GM21381 (cell line): Measurements from ENCODE around the gene UGT1A5.

Experiments used
- ATAC-seq: cut with Tn5 transposase; IDR thresholded peaks from one replicate; pipeline ENCODE4 v1.9.1; 2021; ENCODE audit warnings: mild to moderate bottlenecking, moderate library complexity; ENCODE audit not compliant: unreplicated experiment

Gene UGT1A5

DNA sequence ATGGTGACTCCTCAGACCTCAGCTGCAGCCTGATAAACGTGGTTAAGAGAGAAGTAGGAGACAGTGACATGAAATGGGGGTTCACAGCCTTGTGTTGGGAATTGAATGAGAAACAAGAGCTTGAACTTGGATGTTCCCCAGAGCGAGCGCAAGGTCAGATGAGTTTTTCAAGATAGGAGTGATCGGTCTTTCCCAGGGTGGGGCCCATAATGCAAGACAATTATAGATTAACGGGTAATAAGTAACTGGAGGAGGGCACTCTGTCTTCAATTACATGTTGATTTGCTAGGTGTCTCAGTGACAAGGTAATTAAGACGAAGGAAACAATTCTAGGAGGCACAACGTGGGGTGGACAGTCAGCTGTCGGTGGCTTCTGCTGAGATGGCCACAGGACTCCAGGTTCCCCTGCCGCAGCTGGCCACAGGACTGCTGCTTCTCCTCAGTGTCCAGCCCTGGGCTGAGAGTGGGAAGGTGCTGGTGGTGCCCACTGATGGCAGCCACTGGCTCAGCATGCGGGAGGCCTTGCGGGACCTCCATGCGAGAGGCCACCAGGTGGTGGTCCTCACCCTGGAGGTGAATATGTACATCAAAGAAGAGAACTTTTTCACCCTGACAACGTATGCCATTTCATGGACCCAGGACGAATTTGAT is at the start of gene UGT1A5:
UGT1A5 (plus strand) TSS at position 297 of the 651 bp plus-strand sequence; CDS start at position 382, 85 bp downstream.
- no peak for ATAC-seq

DNA sequence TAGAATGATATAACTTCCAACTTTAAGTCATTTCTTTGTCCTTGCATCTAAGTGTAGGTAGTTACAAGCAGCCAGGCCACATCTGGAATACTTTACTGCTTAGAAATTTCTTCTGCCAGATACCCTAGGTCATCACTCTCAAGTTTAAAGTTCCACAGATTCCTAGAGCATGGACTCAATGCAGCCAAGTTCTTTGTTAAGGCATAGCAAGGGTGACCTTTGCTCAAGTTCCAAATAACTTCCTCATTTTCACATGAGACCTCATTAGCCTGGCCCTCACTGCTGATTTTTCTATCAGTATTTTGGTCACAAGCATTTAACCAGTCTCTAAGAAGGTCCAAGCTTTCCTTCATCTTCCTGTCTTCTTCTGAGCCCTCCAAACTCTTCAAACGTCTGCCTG is 48.8 kb upstream of the UGT1A5 start:
- no peak for ATAC-seq

DNA sequence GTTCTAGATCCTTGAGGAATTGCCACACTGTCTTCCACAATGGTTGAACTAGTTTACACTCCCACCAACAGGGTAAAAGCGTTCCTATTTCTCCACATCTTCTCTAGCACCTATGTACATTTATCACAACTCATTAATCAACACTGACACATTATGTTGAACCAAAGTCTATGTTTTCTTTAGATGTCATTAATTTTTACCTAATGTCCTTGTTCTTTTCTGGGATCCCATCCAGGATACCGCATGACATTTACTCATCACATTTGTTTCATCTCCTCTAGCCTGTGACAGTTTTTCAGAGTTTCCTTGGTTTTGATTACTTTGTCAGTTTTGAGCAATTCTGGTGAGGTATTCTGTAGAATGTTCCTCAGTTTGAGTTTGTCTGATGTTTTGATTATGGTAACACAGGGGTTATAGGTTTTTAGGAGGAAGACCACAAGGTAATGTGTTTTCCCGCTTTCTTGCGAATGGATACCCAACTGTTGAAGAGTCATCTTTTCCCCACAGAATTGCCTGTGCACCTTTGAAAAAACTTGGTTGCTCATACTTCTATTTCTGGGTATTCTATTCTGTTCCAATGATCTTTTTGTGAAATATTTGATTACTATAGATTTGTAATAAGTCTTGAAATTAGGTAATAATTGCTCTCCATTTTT is 44.0 kb upstream of the UGT1A5 start:
- no peak for ATAC-seq

DNA sequence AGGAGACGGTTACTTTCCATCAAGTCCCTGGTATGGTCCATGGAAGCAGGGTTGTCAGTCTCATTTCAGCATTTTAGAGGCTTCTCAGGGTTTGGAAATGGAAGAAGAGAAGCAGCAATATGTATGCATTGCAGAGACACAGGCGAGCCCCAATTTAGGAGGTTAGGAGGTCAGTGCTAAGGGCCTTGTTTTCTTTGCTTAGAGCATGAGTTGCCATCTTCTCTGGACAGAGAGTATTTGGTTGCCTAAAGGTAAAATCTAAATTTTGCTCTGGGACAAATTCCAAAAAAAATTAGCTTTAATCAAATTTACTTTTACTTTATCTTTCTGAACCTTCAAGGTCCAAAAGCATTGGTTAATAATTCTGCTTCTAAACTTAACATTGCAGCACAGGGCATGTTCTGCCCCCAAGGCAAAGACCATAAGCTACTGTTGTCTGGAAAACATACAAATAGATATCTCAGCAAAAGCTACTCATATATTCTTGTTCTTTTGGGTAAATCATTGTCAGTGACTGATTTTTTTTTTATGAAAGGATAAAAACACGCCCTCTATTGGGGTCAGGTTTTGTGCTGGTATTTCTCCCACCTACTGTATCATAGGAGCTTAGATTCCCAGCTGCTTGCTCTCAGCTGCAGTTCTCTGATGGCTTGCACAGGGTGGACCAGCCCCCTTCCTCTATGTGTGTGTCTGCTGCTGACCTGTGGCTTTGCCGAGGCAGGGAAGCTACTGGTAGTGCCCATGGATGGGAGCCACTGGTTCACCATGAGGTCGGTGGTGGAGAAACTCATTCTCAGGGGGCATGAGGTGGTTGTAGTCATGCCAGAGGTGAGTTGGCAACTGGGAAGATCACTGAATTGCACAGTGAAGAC is 41.2 kb upstream of the UGT1A5 start, which contains the start of gene UGT1A9:
UGT1A9 (plus strand) TSS at position 609 of the 872 bp plus-strand sequence; CDS start at position 646, 37 bp downstream.
- ATAC-seq = no peak

DNA sequence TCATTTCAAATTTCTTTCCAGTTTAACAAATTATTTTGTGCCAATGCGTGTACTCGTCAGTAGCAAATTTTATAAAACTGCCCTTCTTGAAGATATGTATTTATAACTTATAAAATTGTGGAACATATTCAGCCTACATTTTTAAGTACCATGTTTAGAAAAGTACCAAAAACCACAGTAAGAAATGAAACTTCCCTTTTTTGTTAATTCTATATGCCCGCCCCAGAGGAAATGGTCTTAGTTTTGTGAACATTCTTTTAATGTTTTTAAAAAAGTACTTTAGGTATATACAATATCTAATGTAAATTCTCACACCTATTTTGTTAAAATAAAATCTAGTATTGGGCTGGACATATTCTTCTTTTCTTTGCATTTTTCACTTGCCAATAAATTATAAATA is 39.8 kb upstream of the UGT1A5 start:
- ATAC-seq = no peak

DNA sequence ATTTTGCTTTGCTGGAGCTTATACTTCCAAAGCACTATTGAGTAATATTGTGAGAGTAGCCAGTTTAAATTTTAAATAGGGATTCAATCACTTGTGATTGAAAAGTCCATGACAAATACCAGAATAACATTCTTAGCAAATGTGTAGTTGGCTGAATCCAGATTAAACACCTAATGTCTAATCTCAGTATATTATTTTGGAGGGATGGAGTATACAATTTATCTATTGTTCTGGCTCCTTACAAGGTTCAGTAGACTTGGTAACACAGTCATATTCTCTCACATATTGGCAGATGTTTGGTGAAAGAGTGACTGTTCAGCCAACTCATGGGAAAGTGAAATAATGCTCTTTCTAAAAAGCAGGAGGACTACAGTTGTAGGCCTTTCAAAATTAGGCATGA is 38.8 kb upstream of the UGT1A5 start:
- ATAC-seq = no peak

DNA sequence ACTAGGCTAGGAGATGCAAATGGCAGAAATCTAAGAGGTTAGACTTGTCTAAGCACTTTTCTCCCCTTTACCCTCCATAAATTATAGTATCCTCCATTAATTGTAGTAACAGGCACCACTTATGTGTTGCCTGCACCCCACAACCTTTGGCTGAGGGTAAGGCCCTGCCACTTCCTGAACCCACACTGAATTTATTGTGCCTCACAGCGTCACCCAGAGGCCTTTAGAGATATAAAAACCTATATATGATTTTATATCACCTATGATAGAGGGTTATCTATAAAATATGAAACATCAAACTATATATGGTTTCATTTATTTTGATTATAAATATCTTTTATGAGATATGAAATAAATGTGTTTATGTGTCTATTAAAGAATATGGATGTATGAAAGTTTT is 38.4 kb upstream of the UGT1A5 start:
- ATAC-seq = no peak

DNA sequence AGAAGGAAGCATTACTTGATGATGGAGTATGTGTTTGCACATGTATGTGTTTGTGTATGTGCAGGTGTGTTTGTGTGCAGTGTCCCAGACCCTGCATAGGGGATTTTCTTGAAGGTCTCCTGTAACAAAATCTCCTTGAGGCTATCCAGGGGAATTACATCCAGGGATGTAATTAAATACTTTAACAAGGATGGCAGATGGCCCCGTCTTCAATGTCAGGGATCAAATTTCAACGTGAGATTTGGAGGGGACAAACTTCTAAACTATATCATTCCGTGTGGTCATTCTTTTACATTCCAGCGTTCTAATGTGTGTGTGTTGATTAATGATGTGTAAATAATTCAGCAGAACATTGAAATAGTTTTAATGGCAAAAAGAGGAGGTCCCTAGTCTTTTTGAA is 37.7 kb upstream of the UGT1A5 start:
- no peak for ATAC-seq

DNA sequence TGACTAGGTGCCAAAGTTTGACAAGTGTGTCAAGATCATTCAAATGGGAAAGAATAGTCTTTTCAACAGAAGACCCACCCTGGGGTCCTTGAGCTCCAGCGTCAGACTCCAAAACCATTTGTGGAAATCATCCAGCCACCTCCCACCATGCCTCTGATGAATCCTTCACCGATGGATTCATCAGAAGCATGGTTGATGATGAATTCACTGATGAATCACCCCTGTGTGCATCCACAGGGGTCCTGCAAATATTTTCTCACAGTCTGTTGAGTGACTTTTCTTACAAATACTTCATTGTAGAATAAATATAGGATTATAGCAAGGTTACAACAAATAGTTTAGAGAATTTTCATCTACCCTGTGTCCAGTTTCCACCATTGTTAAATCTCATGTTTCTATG is 36.7 kb upstream of the UGT1A5 start:
- ATAC-seq = no peak

DNA sequence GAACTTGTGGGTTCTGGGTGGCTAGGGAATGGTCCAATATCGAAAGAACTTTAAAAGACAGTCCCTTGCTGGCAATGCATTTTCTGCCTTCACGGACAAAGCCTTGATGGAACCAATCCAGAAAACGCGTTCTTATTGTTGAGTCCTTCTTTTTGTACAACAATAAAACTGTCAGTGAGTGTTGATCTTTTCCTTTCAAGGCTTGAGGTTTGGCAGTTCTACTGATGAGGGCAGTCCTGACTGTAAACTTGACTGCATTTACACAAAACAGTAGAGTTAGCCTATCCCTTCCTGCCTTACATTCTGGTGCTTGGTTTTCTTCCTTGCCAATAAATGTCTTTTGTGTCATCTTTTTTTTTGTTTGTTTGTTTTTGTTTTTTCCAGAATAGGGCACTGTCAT is 33.5 kb upstream of the UGT1A5 start:
- no peak for ATAC-seq

DNA sequence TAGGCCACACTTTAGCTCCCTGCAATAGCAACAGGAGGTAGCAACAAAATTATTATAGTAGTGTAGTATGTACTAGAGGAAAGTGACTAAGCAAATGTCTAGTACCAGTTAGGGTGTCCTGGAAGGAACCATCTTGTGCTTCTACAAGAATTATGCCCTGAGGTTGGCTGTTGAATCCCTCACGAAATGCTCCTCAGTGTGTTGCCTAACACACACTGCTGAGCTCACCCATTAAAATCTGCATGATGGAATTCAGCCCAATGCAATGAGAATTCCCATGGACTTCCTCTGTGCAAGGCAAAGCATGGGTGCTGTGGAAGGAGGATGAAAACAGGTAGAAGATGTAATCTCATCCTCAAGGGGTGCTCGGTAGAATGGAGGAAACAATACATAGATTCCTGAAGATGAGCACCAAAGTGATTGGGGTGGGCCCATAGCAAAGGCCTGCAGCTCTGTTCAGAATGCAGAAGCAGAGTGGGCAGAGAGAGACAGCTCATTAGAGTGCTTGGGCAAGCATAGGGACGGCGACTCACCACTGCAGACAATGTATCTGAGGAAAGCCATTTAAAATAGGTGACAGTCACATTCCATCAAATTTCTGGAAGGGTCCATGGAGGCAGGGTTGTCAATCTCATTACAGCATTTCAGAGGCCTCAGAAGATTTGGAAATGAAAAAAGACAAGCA is 32.2 kb upstream of the UGT1A5 start:
- no peak for ATAC-seq

DNA sequence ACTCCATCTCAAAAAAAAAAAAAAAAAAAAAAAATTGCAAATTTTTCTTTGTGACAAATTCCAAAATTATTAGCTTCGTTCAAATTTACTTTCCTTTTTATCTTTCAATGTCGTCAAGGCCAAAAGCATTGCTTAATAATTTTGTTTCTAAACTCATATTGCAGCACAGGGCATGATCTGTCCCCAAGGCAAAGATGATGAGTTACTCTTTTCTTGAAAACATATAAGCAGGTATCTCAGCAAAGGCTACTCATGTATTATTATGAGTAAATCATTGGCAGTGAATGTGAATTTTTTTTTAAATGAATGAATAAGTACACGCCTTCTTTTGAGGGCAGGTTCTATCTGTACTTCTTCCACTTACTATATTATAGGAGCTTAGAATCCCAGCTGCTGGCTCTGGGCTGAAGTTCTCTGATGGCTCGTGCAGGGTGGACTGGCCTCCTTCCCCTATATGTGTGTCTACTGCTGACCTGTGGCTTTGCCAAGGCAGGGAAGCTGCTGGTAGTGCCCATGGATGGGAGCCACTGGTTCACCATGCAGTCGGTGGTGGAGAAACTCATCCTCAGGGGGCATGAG is 31.1 kb upstream of the UGT1A5 start, which contains the start of gene UGT1A7:
UGT1A7 (plus strand) TSS at position 381 of the 579 bp plus-strand sequence; CDS start at position 418, 37 bp downstream.
- ATAC-seq = no peak

DNA sequence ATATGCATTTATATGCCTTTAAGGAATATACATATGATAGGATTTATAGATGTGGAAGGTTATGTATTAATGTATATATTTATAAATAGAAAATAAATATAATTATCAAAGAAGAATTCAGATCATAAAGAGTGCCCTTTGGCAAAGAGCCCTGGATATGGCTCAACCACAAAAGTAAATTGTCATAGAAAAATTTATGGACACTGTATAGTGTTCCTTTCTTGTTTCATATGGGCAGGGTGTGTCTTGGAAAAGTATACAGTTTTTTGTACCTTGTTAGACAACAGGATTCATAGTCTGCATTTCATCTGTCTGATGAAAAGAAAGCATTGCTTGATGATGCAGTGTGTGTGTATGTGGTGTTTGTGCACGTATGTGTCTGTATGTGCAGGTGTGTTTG is 28.1 kb upstream of the UGT1A5 start:
- ATAC-seq = no peak

DNA sequence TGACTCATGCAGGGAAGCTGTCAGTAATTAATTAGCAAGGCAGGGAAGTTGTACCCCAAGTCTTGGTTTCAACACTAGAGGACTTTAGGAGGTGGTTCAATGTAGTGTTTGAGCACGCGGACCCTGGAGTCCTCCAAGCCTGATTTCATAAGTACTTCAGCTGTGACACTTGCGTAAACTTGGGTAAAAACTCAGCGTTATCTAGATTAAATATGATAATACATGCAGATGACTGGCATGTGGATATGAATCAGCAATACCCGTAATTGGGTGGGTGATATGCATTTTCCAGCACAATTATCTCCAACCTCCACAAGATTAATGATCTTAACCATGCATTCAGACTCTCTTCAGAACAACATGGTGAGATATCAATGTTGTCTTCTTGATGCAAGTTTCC is 25.8 kb upstream of the UGT1A5 start:
- no peak for ATAC-seq

DNA sequence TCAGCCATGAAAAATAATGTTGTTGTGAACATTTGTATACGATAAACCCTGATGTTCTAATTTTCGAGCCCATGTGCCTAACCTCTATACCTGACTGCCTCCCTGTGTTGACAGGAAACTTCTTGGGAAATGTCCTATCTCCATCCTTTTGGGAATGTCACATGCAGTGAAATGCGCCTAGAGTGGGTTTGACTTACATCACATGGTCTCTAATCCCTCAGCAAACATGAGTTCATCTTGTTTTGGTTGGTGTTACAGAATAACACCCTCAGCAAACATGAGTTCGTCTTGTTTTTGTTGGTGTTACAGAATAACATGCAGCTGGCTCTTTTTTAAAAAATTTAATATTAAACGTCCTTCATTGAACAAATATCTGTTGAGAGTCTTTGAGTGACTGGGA is 24.4 kb upstream of the UGT1A5 start:
- ATAC-seq = no peak

DNA sequence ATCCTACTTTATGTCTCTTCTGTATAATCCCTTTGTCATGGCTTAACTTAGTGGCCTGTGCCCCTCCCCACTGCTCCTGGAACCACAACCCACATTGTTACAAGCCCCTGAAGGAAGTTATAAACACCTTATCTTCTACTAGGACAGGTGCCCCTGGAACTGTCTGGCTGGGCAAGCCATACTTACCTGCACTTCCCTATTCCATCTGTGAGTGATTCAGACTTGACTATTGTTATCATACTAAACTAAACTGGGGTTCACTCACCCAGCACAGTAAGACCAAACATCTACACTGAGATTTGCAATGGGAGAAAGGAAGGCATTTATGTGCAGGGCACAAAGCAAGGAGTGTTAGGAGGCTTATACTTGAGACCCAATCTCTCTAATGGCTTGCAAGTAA is 23.7 kb upstream of the UGT1A5 start:
- no peak for ATAC-seq

DNA sequence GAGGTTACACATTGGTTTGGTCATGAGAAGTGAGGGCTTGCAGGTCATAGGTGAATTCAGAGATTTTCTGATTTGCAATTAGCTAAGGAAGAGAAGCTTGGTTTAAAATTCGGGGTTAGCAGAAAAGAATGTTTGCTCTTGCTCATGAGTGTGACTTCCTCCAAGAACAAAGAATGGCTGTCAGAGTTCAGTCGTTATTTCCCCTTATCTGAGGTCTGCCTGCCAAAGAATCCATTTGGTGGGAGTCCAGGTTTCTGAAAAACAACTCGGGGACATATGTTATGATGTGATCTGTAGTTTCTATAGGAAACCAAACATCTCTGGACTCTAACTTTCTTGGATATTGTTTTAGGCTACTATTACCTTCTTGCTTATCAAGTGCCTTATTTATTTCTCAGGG is 23.2 kb upstream of the UGT1A5 start:
- no peak for ATAC-seq

DNA sequence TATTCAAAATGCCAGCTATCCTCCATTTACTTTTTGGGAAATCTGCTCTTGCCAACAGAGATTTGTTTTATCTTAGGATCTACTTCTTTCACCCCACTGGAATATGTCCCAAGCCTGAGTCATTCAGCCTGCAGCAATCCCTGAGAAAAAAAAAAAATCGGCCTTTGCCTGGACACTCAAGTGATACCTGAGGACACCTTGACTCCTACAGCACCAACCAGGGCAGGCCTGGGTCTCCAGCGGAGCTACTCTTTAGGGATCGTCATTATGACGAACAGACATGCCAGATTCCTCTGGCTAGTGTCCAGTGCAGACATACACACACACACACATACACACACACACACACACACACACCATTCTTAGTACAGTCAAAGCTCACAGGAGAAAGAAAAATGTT is 22.3 kb upstream of the UGT1A5 start:
- no peak for ATAC-seq

DNA sequence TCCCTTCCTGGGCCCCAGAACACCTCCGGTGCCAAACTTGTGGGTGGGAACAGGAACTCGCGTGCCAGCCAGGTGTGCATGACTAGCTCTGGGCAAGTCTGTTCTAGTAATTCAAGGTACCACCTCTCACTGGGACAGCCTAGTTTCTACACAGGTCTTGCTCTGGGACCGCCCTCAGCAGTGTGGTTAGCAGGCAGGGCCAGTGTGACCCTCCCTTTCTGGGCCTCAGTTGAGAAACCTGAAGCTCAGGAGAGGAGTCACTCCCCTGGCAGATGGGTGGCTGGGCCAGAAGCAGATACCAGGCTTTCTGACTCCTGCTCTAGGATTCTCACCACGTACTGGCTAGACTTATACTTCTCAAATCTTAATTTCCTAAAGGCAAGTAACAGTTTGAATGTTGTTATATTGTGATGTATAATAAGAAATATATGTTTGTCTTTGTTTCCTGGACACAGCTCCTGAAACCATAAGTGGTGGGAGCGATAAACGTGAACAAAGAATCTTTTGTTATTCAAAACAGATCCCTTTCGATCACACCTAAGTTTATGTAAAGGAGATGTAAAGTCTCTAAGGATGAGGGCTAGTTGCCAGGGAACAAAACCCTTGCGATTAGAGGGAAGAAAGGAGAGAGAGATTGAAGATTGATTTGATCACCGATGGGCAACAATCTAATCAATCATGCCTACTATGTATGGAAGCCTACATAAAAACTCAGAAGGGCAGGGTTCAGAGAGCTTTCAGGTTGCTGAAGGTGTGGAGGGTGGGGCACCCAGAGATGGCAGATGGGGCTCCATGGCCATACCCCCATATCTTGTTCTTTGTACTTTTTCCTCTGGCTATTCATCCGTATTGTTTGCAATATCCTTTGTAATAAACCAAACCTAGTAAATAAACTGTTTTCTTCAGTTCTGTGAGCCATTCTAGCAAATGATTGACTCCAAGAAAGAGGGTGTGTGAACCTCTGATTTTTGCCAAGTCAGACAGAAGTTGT is 21.0 kb upstream of the UGT1A5 start:
- ATAC-seq = no peak

DNA sequence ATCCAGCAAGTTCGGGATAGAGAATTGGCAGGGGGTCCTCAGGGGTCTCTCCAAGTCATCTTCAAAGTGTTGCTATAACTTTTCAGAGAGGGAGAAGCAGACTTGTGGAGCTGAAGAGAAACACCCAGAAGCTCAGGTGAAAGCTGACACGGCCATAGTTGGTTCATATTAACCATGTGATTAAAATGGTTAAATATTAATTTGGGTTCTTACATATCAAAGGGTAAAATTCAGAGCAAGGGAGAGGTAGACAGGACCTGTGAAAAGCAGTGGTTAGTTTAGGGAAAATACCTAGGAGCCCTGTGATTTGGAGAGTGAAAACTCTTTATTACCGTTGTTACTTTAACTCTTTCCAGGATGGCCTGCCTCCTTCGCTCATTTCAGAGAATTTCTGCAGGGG is 20.1 kb upstream of the UGT1A5 start, which contains the start of gene UGT1A6:
UGT1A6 (plus strand) TSS at position 243 of the 400 bp plus-strand sequence; CDS start at position 358, 115 bp downstream.
- ATAC-seq = no peak
